Lower leg skin (tissue), 4 donors: Measurements from ENCODE around the gene LBHD1. TPM values are rescaled to one million over a fixed set of nuclear protein-coding genes. Genes with fewer than 3 reads are reported as not detected.

Source experiments
- DNase-seq, 2 donors: peaks; one replicate each; pipeline ENCODE4 v3.0.0-alpha.2; 2019; ENCODE audit warnings: low spot score in 2 of 2
- H3K4me3 ChIP-seq: fragments of 200-600 bp; sonication (generic); 2 replicates; pipeline ENCODE4 v1.5.1; 2017; ENCODE audit warnings: mild to moderate bottlenecking, low read depth; ENCODE audit not compliant: poor library complexity, severe bottlenecking
- CTCF ChIP-seq, 3 donors: fragments of 450-650 bp; IDR thresholded peaks; one replicate each; pipeline ENCODE4 v1.5.1; 2016; ENCODE audit warnings: antibody characterized with exemption in 3 of 3, mild to moderate bottlenecking in 3 of 3, moderate library complexity in 2 of 3
- POLR2A ChIP-seq, 2 donors: fragments of 450-650 bp; IDR thresholded peaks; one replicate each; pipeline ENCODE4 v1.6.1; 2016 to 2017; ENCODE audit warnings: antibody characterized with exemption in 2 of 2, mild to moderate bottlenecking in 1 of 2, moderate library complexity in 1 of 2
- WGBS, 2 donors: methylation state at CpG; one replicate each; pipeline ENCODE4 v1.1.5; 2018; 5-methylcytosine and 5-hydroxymethylcytosine counted together
- intact Hi-C: fragments of 100-400 bp; cut with DNase I; formaldehyde crosslinking; loops from one replicate; pipeline ENCODE4 v1.15.0; 2023; ENCODE audit warnings: low total_unique reads
- total RNA-seq, 4 donors: library from RNA; depleted of rRNA; stranded (reverse); fragments of >200 nt; gene quantifications; one replicate each; pipeline ENCODE4 v1.1.0, GENCODE V29; 2016

The LBHD1 gene
- total RNA-seq, 4 donors from 2014 or later, result 2.5 to 4.6 (median 3.1) TPM

GRCh38 chr11:62649486-62649885 lies 22.6 kb downstream of the LBHD1 start:
- H3K4me3 ChIP-seq, result no peak overlapping the region
- no peak for TF ChIP-seq CTCF (IDR thresholded peaks at IDR 0.05)
- no peak for TF ChIP-seq POLR2A (IDR thresholded peaks at IDR 0.05)
- WGBS, 2 donors, result 89 to 93% methylated on average over 11 of the region's 11 CpGs
- intact Hi-C loops, result no loop called here
- DNase-seq, result no peak

GRCh38 chr11:62648967-62649364 lies 23.1 kb downstream of the LBHD1 start:
- intact Hi-C loops, result no loop called here
- TF ChIP-seq CTCF (IDR thresholded peaks at IDR 0.05) (no peak), POLR2A (IDR thresholded peaks at IDR 0.05) (no peak)
- 80 to 93% methylated on average over 5 to 11 of the region's 11 CpGs for WGBS, 2 donors
- DNase-seq, result no peak
- no peak overlapping the region for H3K4me3 ChIP-seq

- intact Hi-C loops, result no loop called here
- TF ChIP-seq POLR2A (IDR thresholded peaks at IDR 0.05) (no peak), CTCF (IDR thresholded peaks at IDR 0.05) (no peak)
- no peak for DNase-seq
- H3K4me3 ChIP-seq, result no peak overlapping the region
- 86 to 89% methylated on average over 21 to 23 of the region's 24 CpGs for WGBS, 2 donors
Measured at GRCh38 chr11:62648185-62648966, 23.7 kb downstream of the LBHD1 start.

- 70 to 91% methylated on average over 6 of the region's 6 CpGs for WGBS, 2 donors
- intact Hi-C loops, result no loop called here
- TF ChIP-seq POLR2A (IDR thresholded peaks at IDR 0.05), result no peak
- TF ChIP-seq CTCF (IDR thresholded peaks at IDR 0.05), result no peak
- no peak overlapping the region for H3K4me3 ChIP-seq
- no peak for DNase-seq
Measured at GRCh38 chr11:62647609-62648005, 24.5 kb downstream of the LBHD1 start.

- TF ChIP-seq POLR2A (IDR thresholded peaks at IDR 0.05) (no peak), CTCF (IDR thresholded peaks at IDR 0.05) (no peak)
- intact Hi-C loops, result no loop called here
- 57 to 60% methylated on average over 31 to 32 of the region's 32 CpGs for WGBS, 2 donors
- DNase-seq, result peak in 1 of 2 donors; percentile 31
- H3K4me3 ChIP-seq, result no peak overlapping the region
Measured at GRCh38 chr11:62646825-62647608, 25.1 kb downstream of the LBHD1 start.
